Right lobe of liver (tissue), 6 donors: ENCODE data around the gene ANO6. TPM values are rescaled to one million over a fixed set of nuclear protein-coding genes. Genes with fewer than 3 reads are reported as not detected.

Experiments used
- ATAC-seq, 4 donors: fragments of 200-7000 bp; cut with Tn5 transposase; one replicate each; pipeline ENCODE4 v1.9.1; 2020; ENCODE audit warnings: mild to moderate bottlenecking in 4 of 4, moderate library complexity in 4 of 4
- DNase-seq, 3 donors: peaks; one replicate each; pipeline ENCODE4 v3.0.0-alpha.2; 2020
- H3K27ac ChIP-seq, 3 donors: fragments of 200-600 bp; one replicate each; pipeline ENCODE4 v1.8.0; 2022
- H3K27me3 ChIP-seq, 2 donors: fragments of 200-600 bp; one replicate each; pipeline ENCODE4 v1.8.0; 2022
- H3K36me3 ChIP-seq, 4 donors: fragments of 200-600 bp; sonication (generic) in 1 of 4; one replicate each; pipeline versions ENCODE4 v1.5.1 to v1.8.0; 2017 to 2022; ENCODE audit warnings: control low read depth in 1 of 4
- H3K4me1 ChIP-seq, 4 donors: fragments of 200-600 bp; sonication (generic) in 1 of 4; one replicate each; pipeline versions ENCODE4 v1.5.1 to v1.8.0; 2017 to 2022; ENCODE audit warnings: control low read depth in 1 of 4
- H3K4me3 ChIP-seq, 3 donors: fragments of 200-600 bp; one replicate each; pipeline ENCODE4 v1.8.0; 2022
- H3K9me3 ChIP-seq, 4 donors: fragments of 200-600 bp; sonication (generic) in 1 of 4; one replicate each; pipeline versions ENCODE4 v1.5.1 to v1.8.0; 2017 to 2022; ENCODE audit warnings: control low read depth in 1 of 4
- POLR2A ChIP-seq: fragments of 450-650 bp; IDR thresholded peaks from one replicate; pipeline ENCODE4 v1.6.1; 2017; ENCODE audit warnings: antibody characterized with exemption, mild to moderate bottlenecking
- WGBS: methylation state at CpG from one replicate; pipeline ENCODE4 v1.1.6; 2018; ENCODE audit warnings: low coverage, low lambda C conversion rate; ENCODE audit not compliant: insufficient coverage; ENCODE audit errors: missing lambda C conversion rate; 5-methylcytosine and 5-hydroxymethylcytosine counted together
- intact Hi-C, 2 donors: fragments of 100-400 bp; cut with DNase I; formaldehyde crosslinking; loops; one replicate each; pipeline versions ENCODE4 v1.11.2 to v1.14.1; 2022
- total RNA-seq, 6 experiments: library from RNA; depleted of rRNA in 2 of 6; stranded (reverse); fragments of >200 nt in 2 of 6; fragmentation: NEBNext Ultra II Directional in 3 of 6; extraction: Animal tissue kit (Norgen Biotek cat#: 25700) in 3 of 6; gene quantifications; one replicate each; pipeline versions ENCODE4 v1.1.0 to v1.2.4, GENCODE V29; 2016 to 2023
- TF ChIP-seq, protein P1 (sequence below), 4 donors: fragments of 200-600 bp in 3 of 4; fragments of 450-650 bp in 1 of 4; IDR thresholded peaks; one replicate each; pipeline versions ENCODE4 v1.5.1 to v1.8.0; 2016 to 2022; ENCODE audit warnings: antibody characterized with exemption in 4 of 4, mild to moderate bottlenecking in 2 of 4
- donor health status: DM: no; HTN: yes; CAD: no.
- donor health status: DM: no; HTN: no; CAD: no.
- donor health status: DM: no; HTN: no; CAD: no.
- donor health status: DM: no; HTN: yes; CAD: no.
- donor health status: DM: no; HTN: yes; CAD: no.

The ANO6 gene
- total RNA-seq, 6 experiments from 2014 or later, result 41.8 to 78.5 (median 48.9) TPM

DNA sequence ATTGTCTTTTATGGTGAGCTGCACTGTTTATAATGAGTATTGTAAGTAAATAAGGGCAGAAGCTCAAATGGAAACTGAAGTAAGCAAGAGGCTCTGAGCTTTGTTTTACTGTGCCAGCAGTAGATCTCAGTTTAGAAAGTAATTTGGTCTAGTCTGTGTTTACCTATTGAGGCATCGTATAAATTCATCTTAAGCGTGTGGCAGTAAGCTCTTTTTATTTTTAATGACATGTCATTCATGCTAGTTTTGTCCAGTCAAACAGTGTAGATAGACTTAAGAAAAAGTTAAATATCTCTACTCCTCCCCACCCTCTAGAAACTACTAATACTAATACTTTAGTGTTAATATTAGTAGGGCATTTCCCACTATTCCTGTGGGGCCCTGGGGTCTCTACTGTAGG, 2.0 kb downstream of the ANO6 start:
- peaks cover 0 to 37% (median 14%) of the 10 kb centered on the region in 4 donors for H3K4me1 ChIP-seq
- H3K27me3 ChIP-seq, result no peaks in the 10 kb centered on the region
- H3K27ac ChIP-seq, result peak overlapping the region; percentile 95 to 96 (median 95)
- no peak for TF ChIP-seq POLR2A
- TF ChIP-seq, protein P1, sequence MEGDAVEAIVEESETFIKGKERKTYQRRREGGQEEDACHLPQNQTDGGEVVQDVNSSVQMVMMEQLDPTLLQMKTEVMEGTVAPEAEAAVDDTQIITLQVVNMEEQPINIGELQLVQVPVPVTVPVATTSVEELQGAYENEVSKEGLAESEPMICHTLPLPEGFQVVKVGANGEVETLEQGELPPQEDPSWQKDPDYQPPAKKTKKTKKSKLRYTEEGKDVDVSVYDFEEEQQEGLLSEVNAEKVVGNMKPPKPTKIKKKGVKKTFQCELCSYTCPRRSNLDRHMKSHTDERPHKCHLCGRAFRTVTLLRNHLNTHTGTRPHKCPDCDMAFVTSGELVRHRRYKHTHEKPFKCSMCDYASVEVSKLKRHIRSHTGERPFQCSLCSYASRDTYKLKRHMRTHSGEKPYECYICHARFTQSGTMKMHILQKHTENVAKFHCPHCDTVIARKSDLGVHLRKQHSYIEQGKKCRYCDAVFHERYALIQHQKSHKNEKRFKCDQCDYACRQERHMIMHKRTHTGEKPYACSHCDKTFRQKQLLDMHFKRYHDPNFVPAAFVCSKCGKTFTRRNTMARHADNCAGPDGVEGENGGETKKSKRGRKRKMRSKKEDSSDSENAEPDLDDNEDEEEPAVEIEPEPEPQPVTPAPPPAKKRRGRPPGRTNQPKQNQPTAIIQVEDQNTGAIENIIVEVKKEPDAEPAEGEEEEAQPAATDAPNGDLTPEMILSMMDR (IDR thresholded peaks at IDR 0.05), result no peak
- DNase-seq, result no peak
- no peaks in the 10 kb centered on the region for H3K36me3 ChIP-seq
- 26% methylated on average over 2 of the region's 2 CpGs for WGBS
- no peaks in the 10 kb centered on the region for H3K9me3 ChIP-seq
- peak overlapping the region in 2 of 3 donors; percentile 77 to 80 for H3K4me3 ChIP-seq
- intact Hi-C loops, result no loop called here
- ATAC-seq, result peak in 1 of 4 donors; percentile 9

GRCh38 chr12:45219621-45220020, 3.7 kb downstream of the ANO6 start:
- 17% methylated on average over 1 of the region's 2 CpGs for WGBS
- H3K27ac ChIP-seq, result peak overlapping the region in 1 of 3 donors; percentile 7

GRCh38 chr12:45220363-45220931, 4.6 kb downstream of the ANO6 start:
- no peaks in the 10 kb centered on the region for H3K9me3 ChIP-seq
- no peaks in the 10 kb centered on the region for H3K27me3 ChIP-seq
- H3K27ac ChIP-seq, result no peak overlapping the region
- ATAC-seq (no peak), DNase-seq (no peak)
- no peak overlapping the region for H3K4me3 ChIP-seq
- H3K4me1 ChIP-seq, result peaks cover 0 to 30% (median 14%) of the 10 kb centered on the region in 4 donors
- no peaks in the 10 kb centered on the region for H3K36me3 ChIP-seq
- intact Hi-C loops, result no loop called here
- TF ChIP-seq, protein P1 (IDR thresholded peaks at IDR 0.05), result no peak
- TF ChIP-seq POLR2A, result no peak

More at GRCh38 chr12:45219621-45220020, 3.7 kb downstream of the ANO6 start:
- no peaks in the 10 kb centered on the region for H3K36me3 ChIP-seq
- H3K4me3 ChIP-seq, result no peak overlapping the region
- H3K27me3 ChIP-seq, result no peaks in the 10 kb centered on the region
- no peaks in the 10 kb centered on the region for H3K9me3 ChIP-seq
- intact Hi-C loops, result no loop called here
- DNase-seq (peak in 1 of 3 donors; percentile 57), ATAC-seq (peak in 3 of 4 donors; percentile 3 to 27 (median 5))
- peaks cover 0 to 34% (median 14%) of the 10 kb centered on the region in 4 donors for H3K4me1 ChIP-seq
- TF ChIP-seq, protein P1 (IDR thresholded peaks at IDR 0.05), result no peak
- TF ChIP-seq POLR2A, result no peak

- Histone ChIP-seq H3K36me3 (no peaks in the 10 kb centered on the region), H3K9me3 (no peaks in the 10 kb centered on the region), H3K27me3 (no peaks in the 10 kb centered on the region), H3K4me3 (no peak overlapping the region), H3K27ac (no peak overlapping the region), H3K4me1 (peaks cover 0 to 30% (median 14%) of the 10 kb centered on the region in 4 donors)
- DNase-seq (no peak), ATAC-seq (no peak)
- 95% methylated on average over 5 of the region's 6 CpGs for WGBS
- TF ChIP-seq POLR2A, result no peak
- TF ChIP-seq, protein P1 (IDR thresholded peaks at IDR 0.05), result no peak
- intact Hi-C loops, result no loop called here
Measured at GRCh38 chr12:45220969-45221368, 5.1 kb downstream of the ANO6 start.
